K562 (cell line): ENCODE data around the gene METRNL. TPM values are rescaled to one million over a fixed set of nuclear protein-coding genes. Genes with fewer than 3 reads are reported as not detected.
A peak's percentile ranks its signal among the peaks of the same experiment; 100 is the strongest.

Experiments
- ATAC-seq: fragments of 200-7000 bp; cut with Tn5 transposase; 3 replicates; pipeline ENCODE4 v1.9.1; 2020; ENCODE audit warnings: moderate library complexity
- Bru-seq: library from RNA; stranded (reverse); fragments of 400-500 nt; gene quantifications from one replicate; lab custom pipeline; 2021; lab: Mats Ljungman, UMichigan
- BruChase-seq, 2 experiments: library from RNA; stranded (reverse); fragments of 400-500 nt; gene quantifications; one replicate each; lab custom pipeline; 2021; lab: Mats Ljungman, UMichigan
- BruUV-seq: library from RNA; stranded (reverse); fragments of 400-500 nt; replicated peaks from 2 replicates; lab custom pipeline; 2021; lab: Mats Ljungman, UMichigan
- CTCF ChIA-PET: fragments of 300-600 bp; formaldehyde crosslinking; extraction: SDS; loops from one replicate; lab custom pipeline; 2021; ENCODE audit warnings: low intra/inter-chr PET ratio; lab: Yijun Ruan, JAX
- POLR2A ChIA-PET: fragments of 300-600, 350-650 bp; sonication (Branson Sonifier 250); formaldehyde crosslinking; extraction: SDS; loops from one replicate; lab custom pipeline; 2021; ENCODE audit warnings: antibody characterized with exemption, inconsistent platforms; lab: Yijun Ruan, JAX
- DNase-seq, 4 experiments: peaks; one replicate each; pipeline versions ENCODE4 v3.0.0 to v3.0.0-alpha.2; 2011 to 2018; ENCODE audit warnings: low spot score in 3 of 4, mixed read lengths in 3 of 4; ENCODE audit errors: extremely low read depth in 1 of 4
- FAIRE-seq: peaks from 2 replicates; lab custom pipeline; 2011; peaks lifted over from hg19 to GRCh38; lab: Jason Lieb, UNC
- H2AFZ ChIP-seq: 2 replicates; pipeline ENCODE4 v1.6.0; 2011; ENCODE audit warnings: low read depth, low read length, control low read depth, inconsistent platforms
- H3K27ac ChIP-seq: fragments of 200-600 bp; 3 replicates; pipeline ENCODE4 v1.8.0; 2011; ENCODE audit warnings: low read depth, mild to moderate bottlenecking, control low read depth, inconsistent platforms, low read length, moderate library complexity, mixed read lengths; ENCODE audit errors: extremely low read depth
- H3K27me3 ChIP-seq, 2 experiments: fragments of 300-600 bp in 1 of 2; 2 replicates in 1 of 2; 3 replicates in 1 of 2; pipeline versions ENCODE4 v1.6.0 to v1.8.0; 2011; ENCODE audit warnings: inconsistent platforms in 2 of 2, low read length in 2 of 2, mild to moderate bottlenecking in 1 of 2, mixed read lengths in 1 of 2, moderate library complexity in 1 of 2; ENCODE audit not compliant: control insufficient read depth in 2 of 2, insufficient read depth in 2 of 2
- H3K36me3 ChIP-seq: fragments of 300-600 bp; 3 replicates; pipeline ENCODE4 v1.8.0; 2011; ENCODE audit warnings: mild to moderate bottlenecking, low read length, inconsistent platforms; ENCODE audit not compliant: control insufficient read depth, insufficient read depth
- H3K4me1 ChIP-seq, 2 experiments: fragments of 200-600 bp in 1 of 2; replicated peaks in 1 of 2; 2 replicates in 1 of 2; 3 replicates in 1 of 2; pipeline versions ENCODE4 v1.5.1 to v1.8.0; 2011; ENCODE audit warnings: inconsistent platforms in 2 of 2, low read length in 2 of 2, mild to moderate bottlenecking in 1 of 2, mixed read lengths in 1 of 2, moderate library complexity in 1 of 2; ENCODE audit not compliant: control insufficient read depth in 2 of 2, insufficient read depth in 2 of 2
- H3K4me2 ChIP-seq: 2 replicates; pipeline ENCODE4 v1.6.1; 2011; ENCODE audit warnings: low read length, control low read depth, inconsistent platforms, mixed read lengths; ENCODE audit not compliant: insufficient read depth
- H3K4me3 ChIP-seq: fragments of 200-600 bp; sonication (generic), shearing (Covaris generic); 2 replicates; pipeline ENCODE4 v1.5.1; 2016; ENCODE audit warnings: control low read depth, inconsistent platforms
- H3K79me2 ChIP-seq: fragments of 200-600 bp; 3 replicates; pipeline ENCODE4 v1.8.0; 2011; ENCODE audit warnings: low read length, inconsistent platforms; ENCODE audit not compliant: control insufficient read depth, insufficient read depth
- H3K9ac ChIP-seq, 2 experiments: 2 replicates each; pipeline versions ENCODE4 v1.6.0 to v1.6.1; 2011; ENCODE audit warnings: low read depth in 2 of 2, low read length in 2 of 2, control low read depth in 1 of 2, inconsistent platforms in 1 of 2, mild to moderate bottlenecking in 1 of 2, mixed read lengths in 1 of 2; ENCODE audit not compliant: insufficient read depth in 1 of 2
- H3K9me1 ChIP-seq: one replicate; pipeline ENCODE4 v1.6.0; 2011; ENCODE audit warnings: inconsistent platforms, mild to moderate bottlenecking, low read length, moderate library complexity; ENCODE audit not compliant: control insufficient read depth, insufficient read depth
- H3K9me3 ChIP-seq: replicated peaks from 2 replicates; pipeline ENCODE4 v1.5.1; 2011; ENCODE audit warnings: low read depth, low read length, inconsistent platforms; ENCODE audit not compliant: control insufficient read depth, insufficient read depth
- H4K20me1 ChIP-seq: replicated peaks from 2 replicates; pipeline ENCODE4 v1.6.1; 2011; ENCODE audit warnings: low read length, inconsistent platforms, mixed read lengths; ENCODE audit not compliant: control insufficient read depth, insufficient read depth
- CHD1 ChIP-seq: fragments of 200-600 bp; sonication (generic); IDR thresholded peaks from one replicate; pipeline ENCODE4 v1.6.1; 2012; ENCODE audit warnings: mild to moderate bottlenecking, moderate library complexity, low read length, inconsistent platforms
- FOXA1 ChIP-seq: fragments of 450-650 bp; IDR thresholded peaks from 2 replicates; pipeline ENCODE4 v1.6.1; 2016; ENCODE audit warnings: mild to moderate bottlenecking, borderline replicate concordance
- GATAD2B ChIP-seq: fragments of 450-650 bp; IDR thresholded peaks from 2 replicates; pipeline ENCODE4 v1.6.1; 2017; ENCODE audit warnings: mild to moderate bottlenecking, borderline replicate concordance
- HDAC3 ChIP-seq: fragments of 450-650 bp; IDR thresholded peaks from 2 replicates; pipeline ENCODE4 v1.6.1; 2018; ENCODE audit warnings: borderline replicate concordance, mild to moderate bottlenecking, moderate library complexity; ENCODE audit not compliant: partially characterized antibody
- KDM5B ChIP-seq: fragments of 200-600 bp; sonication (generic); IDR thresholded peaks from 2 replicates; pipeline ENCODE4 v1.6.1; 2012; ENCODE audit warnings: low read depth, mild to moderate bottlenecking, moderate library complexity, low read length, control low read depth, inconsistent platforms; ENCODE audit not compliant: insufficient replicate concordance
- WGBS: fragments of 100-300 bp; shearing (Covaris generic); methylation state at CpG from one replicate; pipeline ENCODE4 v1.1.6; 2016; ENCODE audit warnings: low coverage, mixed read lengths; ENCODE audit not compliant: insufficient coverage; ENCODE audit errors: missing lambda C conversion rate; 5-methylcytosine and 5-hydroxymethylcytosine counted together
- in situ Hi-C: fragments of 300-500 bp; cut with MboI; formaldehyde crosslinking; loops from 4 replicates; pipeline ENCODE4 v1.15.0; 2018; ENCODE audit warnings: inconsistent platforms, mixed read lengths
- intact Hi-C: fragments of 100-400 bp; cut with micrococcal nuclease; formaldehyde crosslinking; loops from 2 replicates; pipeline ENCODE4 v1.14.2; 2022
- long read RNA-seq, 3 experiments: library from polyadenylated mRNA in 2 of 3; library from RNA in 1 of 3; unstranded in 2 of 3; stranded (forward) in 1 of 3; transcript quantifications; one replicate each; pipeline ENCODE4 v2.0.0, GENCODE V29; 2019 to 2022
- polyA minus RNA-seq, 3 experiments: library from RNA; depleted of rRNA, polyadenylated mRNA; stranded (reverse); fragments of >200 nt; gene quantifications; 2 replicates each; pipeline ENCODE4 v1.2.3, GENCODE V29; 2011
- polyA plus RNA-seq, 8 experiments: library from polyadenylated mRNA; depleted of rRNA in 4 of 8; stranded (reverse) in 5 of 8; unstranded in 3 of 8; fragments of >200 nt; fragmentation: Nextera tagmentation in 2 of 8; fragmentation: Illumina TruSeq in 1 of 8; extraction: Ambion mirVana in 2 of 8; extraction: Trizol in 1 of 8; gene quantifications; 2 replicates each; pipeline versions ENCODE4 v1.2.1 to v1.2.3, GENCODE V29; 2011 to 2014; ENCODE audit warnings: inconsistent platforms in 1 of 8, missing spikeins in 1 of 8
- total RNA-seq, 7 experiments: library from RNA; depleted of rRNA in 6 of 7; stranded (reverse); fragments of >200 nt in 6 of 7; fragmentation: Illumina TruSeq in 2 of 7; extraction: Trizol in 2 of 7; gene quantifications; 2 replicates each; pipeline versions ENCODE4 v1.2.1 to v1.2.3, GENCODE V29; 2011 to 2021; ENCODE audit warnings: low replicate concordance in 1 of 7
- TF ChIP-seq, protein P1 (sequence below), 2 experiments: IDR thresholded peaks; 2 replicates each; pipeline ENCODE4 v1.6.1; 2011; ENCODE audit warnings: borderline replicate concordance in 1 of 2, control low read depth in 1 of 2, low read depth in 1 of 2, low read length in 1 of 2, mild to moderate bottlenecking in 1 of 2, mixed read lengths in 1 of 2, moderate library complexity in 1 of 2; ENCODE audit not compliant: insufficient read depth in 1 of 2, insufficient read length in 1 of 2, poor library complexity in 1 of 2, severe bottlenecking in 1 of 2; ENCODE audit errors: extremely low read depth in 1 of 2
- TF ChIP-seq, protein P2 (sequence below): sonication (generic); formaldehyde crosslinking; IDR thresholded peaks from 2 replicates; pipeline ENCODE4 v1.8.1; 2023; ENCODE audit warnings: mild to moderate bottlenecking, missing genetic modification reagents, moderate library complexity
- TF ChIP-seq, protein P3 (sequence below): fragments of 250-450 bp; sonication (Bioruptor Pico); IDR thresholded peaks from 2 replicates; pipeline ENCODE4 v1.9.0; 2021; ENCODE audit warnings: mild to moderate bottlenecking, inconsistent platforms

Gene METRNL, protein sequence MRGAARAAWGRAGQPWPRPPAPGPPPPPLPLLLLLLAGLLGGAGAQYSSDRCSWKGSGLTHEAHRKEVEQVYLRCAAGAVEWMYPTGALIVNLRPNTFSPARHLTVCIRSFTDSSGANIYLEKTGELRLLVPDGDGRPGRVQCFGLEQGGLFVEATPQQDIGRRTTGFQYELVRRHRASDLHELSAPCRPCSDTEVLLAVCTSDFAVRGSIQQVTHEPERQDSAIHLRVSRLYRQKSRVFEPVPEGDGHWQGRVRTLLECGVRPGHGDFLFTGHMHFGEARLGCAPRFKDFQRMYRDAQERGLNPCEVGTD
- total RNA-seq (2011; cell fraction: chromatin; rRNA removed; ENCODE audit: low replicate concordance) = 12.2 and 22.8 TPM in 2 replicates
- 23.4 and 25.7 TPM in 2 replicates for total RNA-seq (2011; cell fraction: nucleolus; rRNA removed)
- 12.5 and 12.8 TPM in 2 replicates for total RNA-seq (2011; cell fraction: nucleoplasm; rRNA removed)
- total RNA-seq (2014; rRNA removed) (28.2 and 34.9 TPM in 2 replicates), total RNA-seq (2014; rRNA removed; fragmentation: Illumina TruSeq; extraction: Trizol) (2.2 and 2.3 TPM in 2 replicates), total RNA-seq (2015; rRNA removed; fragmentation: Illumina TruSeq; extraction: Trizol) (10.7 and 14.2 TPM in 2 replicates), total RNA-seq (2021) (25.7 and 31.8 TPM in 2 replicates), polyA plus RNA-seq (2011; rRNA removed) (2.9 and 6.2 TPM in 2 replicates), polyA plus RNA-seq (2014; fragmentation: Illumina TruSeq; extraction: Trizol) (1.7 and 10.2 TPM in 2 replicates), polyA plus RNA-seq (2014; fragmentation: Nextera tagmentation; extraction: Ambion mirVana) (under 1 TPM; 0.17 to 0.18 TPM), polyA plus RNA-seq (2014; rRNA removed) (19.5 and 23.5 TPM in 2 replicates), polyA minus RNA-seq (2011; rRNA and poly(A)+ RNA removed) (1.9 and 2.0 TPM in 2 replicates), Bru-seq, nascent RNA (percentile 71 among the genes with signal in this experiment), BruChase-seq, experiment 1, labeled RNA remaining after a 2-hour chase (percentile 62 among the genes with signal in this experiment), BruChase-seq, experiment 2, labeled RNA remaining after a 6-hour chase (percentile 61 among the genes with signal in this experiment)
- 14.1 and 23.9 TPM in 2 replicates for polyA plus RNA-seq (2011; cell fraction: cytosol; rRNA removed)
- polyA plus RNA-seq (2011; cell fraction: nucleus; rRNA removed) = 8.7 and 14.9 TPM in 2 replicates
- polyA plus RNA-seq (2012) = 24.6 and 38.9 TPM in 2 replicates
- polyA minus RNA-seq (2011; cell fraction: cytosol; rRNA and poly(A)+ RNA removed) = 19.5 and 23.5 TPM in 2 replicates
- polyA minus RNA-seq (2011; cell fraction: nucleus; rRNA and poly(A)+ RNA removed) = 6.1 and 6.4 TPM in 2 replicates
- long read RNA-seq, experiment 1, transcript METRNL-203 (3 exons, 1,900 nt) = minor isoform, 5 of 58 reads
- long read RNA-seq, experiment 1, transcript METRNL-201 (4 exons, 1,605 nt) = major isoform, 49 of 58 reads
- long read RNA-seq, experiment 1, partial matches to known transcripts = 0 of 58 reads
- long read RNA-seq, experiment 1, other reads (novel, unspliced or antisense) = 4 of 58 reads
- long read RNA-seq, experiment 2, transcript METRNL-201 (4 exons, 1,605 nt) = major isoform, 27 of 38 reads
- long read RNA-seq, experiment 2, partial matches to known transcripts = 0 of 38 reads
- long read RNA-seq, experiment 2, other reads (novel, unspliced or antisense) = 7 of 38 reads
- long read RNA-seq, experiment 3, partial matches to known transcripts = 0 of 3 reads
- long read RNA-seq, experiment 3, other reads (novel, unspliced or antisense) = 0 of 3 reads

DNA sequence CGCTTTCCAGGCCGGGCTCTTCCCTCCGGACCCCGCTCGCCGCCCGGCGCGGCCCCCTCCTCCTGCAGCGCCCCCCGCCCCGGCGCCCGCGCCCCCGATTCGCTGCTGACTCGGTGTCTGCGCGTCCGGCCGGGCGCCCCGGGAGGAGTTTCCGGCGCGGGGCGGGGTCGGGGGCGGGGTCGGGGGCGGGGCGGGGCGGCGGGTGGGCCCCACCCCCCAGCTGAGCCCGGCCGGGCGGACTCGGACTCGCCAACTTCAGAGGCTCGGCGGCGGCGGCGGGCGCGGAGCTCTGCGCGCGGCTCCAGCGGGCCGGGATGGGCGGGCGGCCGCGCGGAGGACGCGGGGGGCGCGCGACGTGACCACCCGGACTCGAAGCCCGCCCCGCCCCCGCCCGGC is at the start of gene METRNL:
METRNL (plus strand) TSS at position 258 of the 396 bp plus-strand sequence. CDS start 207 bp downstream, outside the sequence.
- Histone ChIP-seq H3K4me2 (peak within 1 kb of the TSS; percentile 46), H2AFZ (peak within 1 kb of the TSS; percentile 62; the same call in 1 of the 2 replicates), H3K4me3 (peak within 1 kb of the TSS; percentile 66), H3K36me3 (peaks cover 28% of the 10 kb centered on the region; the same call in 2 of the 3 replicates), H3K27ac (peak within 1 kb of the TSS; percentile 75; the same call in 1 of the 3 replicates), H4K20me1 (peaks cover 31% of the 10 kb centered on the region), H3K9ac (peak within 1 kb of the TSS; percentile 68 to 91; a peak in 3 of 4 replicates), H3K4me1 (peaks cover 7 to 69% of the 10 kb centered on the region in 2 experiments), H3K79me2 (peaks cover 40% of the 10 kb centered on the region), H3K27me3 (peaks cover 0 to 5% of the 10 kb centered on the region in 2 experiments; a peak in 1 of 5 replicates), H3K9me3 (no peaks in the 10 kb centered on the region), H3K9me1 (no peaks in the 10 kb centered on the region)
- FAIRE-seq (no peak), DNase-seq (peak; percentile 79 to 93 (median 87)), ATAC-seq (peak; percentile 77)
- intact Hi-C loops (no loop called here), in situ Hi-C loops (no loop called here)
- CTCF ChIA-PET = no interaction called here
- POLR2A ChIA-PET = interaction anchor here (0.9 kb wide), 1 partner anchor 13 kb away, joined by 5 read pairs; no protein-coding TSS in a partner anchor
- WGBS = no CpG with 5 or more reads among the region's 69 CpGs
- no TSS peak for BruUV-seq
- TF ChIP-seq FOXA1 = no peak
- TF ChIP-seq GATAD2B = 0 out of 2 replicates have a peak, but pooled peaks have one; percentile 4
- TF ChIP-seq, protein P1, sequence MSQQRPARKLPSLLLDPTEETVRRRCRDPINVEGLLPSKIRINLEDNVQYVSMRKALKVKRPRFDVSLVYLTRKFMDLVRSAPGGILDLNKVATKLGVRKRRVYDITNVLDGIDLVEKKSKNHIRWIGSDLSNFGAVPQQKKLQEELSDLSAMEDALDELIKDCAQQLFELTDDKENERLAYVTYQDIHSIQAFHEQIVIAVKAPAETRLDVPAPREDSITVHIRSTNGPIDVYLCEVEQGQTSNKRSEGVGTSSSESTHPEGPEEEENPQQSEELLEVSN (IDR thresholded peaks at IDR 0.05; ENCODE audit: borderline replicate concordance in 1 of 2, extremely low read depth in 1 of 2, insufficient read depth in 1 of 2, insufficient read length in 1 of 2, low read depth in 1 of 2, low read length in 1 of 2, poor library complexity in 1 of 2, severe bottlenecking in 1 of 2) = peak in 1 of 2 experiments; percentile 29
- TF ChIP-seq CHD1 = no peak
- TF ChIP-seq HDAC3 = no peak
- TF ChIP-seq KDM5B = peak; percentile 38
- TF ChIP-seq, protein P2, sequence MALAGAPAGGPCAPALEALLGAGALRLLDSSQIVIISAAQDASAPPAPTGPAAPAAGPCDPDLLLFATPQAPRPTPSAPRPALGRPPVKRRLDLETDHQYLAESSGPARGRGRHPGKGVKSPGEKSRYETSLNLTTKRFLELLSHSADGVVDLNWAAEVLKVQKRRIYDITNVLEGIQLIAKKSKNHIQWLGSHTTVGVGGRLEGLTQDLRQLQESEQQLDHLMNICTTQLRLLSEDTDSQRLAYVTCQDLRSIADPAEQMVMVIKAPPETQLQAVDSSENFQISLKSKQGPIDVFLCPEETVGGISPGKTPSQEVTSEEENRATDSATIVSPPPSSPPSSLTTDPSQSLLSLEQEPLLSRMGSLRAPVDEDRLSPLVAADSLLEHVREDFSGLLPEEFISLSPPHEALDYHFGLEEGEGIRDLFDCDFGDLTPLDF = no peak
- TF ChIP-seq, protein P3, sequence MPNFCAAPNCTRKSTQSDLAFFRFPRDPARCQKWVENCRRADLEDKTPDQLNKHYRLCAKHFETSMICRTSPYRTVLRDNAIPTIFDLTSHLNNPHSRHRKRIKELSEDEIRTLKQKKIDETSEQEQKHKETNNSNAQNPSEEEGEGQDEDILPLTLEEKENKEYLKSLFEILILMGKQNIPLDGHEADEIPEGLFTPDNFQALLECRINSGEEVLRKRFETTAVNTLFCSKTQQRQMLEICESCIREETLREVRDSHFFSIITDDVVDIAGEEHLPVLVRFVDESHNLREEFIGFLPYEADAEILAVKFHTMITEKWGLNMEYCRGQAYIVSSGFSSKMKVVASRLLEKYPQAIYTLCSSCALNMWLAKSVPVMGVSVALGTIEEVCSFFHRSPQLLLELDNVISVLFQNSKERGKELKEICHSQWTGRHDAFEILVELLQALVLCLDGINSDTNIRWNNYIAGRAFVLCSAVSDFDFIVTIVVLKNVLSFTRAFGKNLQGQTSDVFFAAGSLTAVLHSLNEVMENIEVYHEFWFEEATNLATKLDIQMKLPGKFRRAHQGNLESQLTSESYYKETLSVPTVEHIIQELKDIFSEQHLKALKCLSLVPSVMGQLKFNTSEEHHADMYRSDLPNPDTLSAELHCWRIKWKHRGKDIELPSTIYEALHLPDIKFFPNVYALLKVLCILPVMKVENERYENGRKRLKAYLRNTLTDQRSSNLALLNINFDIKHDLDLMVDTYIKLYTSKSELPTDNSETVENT = no peak
